Mucosa of descending colon (tissue), 3 donors: ENCODE data around the gene DCAF7. TPM values are rescaled to one million over a fixed set of nuclear protein-coding genes. Genes with fewer than 3 reads are reported as not detected.

Source experiments
- ATAC-seq: fragments of 200-7000 bp; cut with Tn5 transposase; one replicate; pipeline ENCODE4 v1.9.1; 2020; ENCODE audit warnings: mild to moderate bottlenecking, moderate library complexity
- DNase-seq, 3 donors: peaks; one replicate each; pipeline ENCODE4 v3.0.0-alpha.2; 2020
- H3K36me3 ChIP-seq: fragments of 200-600 bp; one replicate; pipeline ENCODE4 v1.8.0; 2021; ENCODE audit warnings: low read depth, mild to moderate bottlenecking
- H3K4me1 ChIP-seq: fragments of 200-600 bp; one replicate; pipeline ENCODE4 v1.8.0; 2021; ENCODE audit warnings: low read depth, mild to moderate bottlenecking
- H3K4me3 ChIP-seq: fragments of 200-600 bp; one replicate; pipeline ENCODE4 v1.8.0; 2021; ENCODE audit warnings: mild to moderate bottlenecking
- H3K9me3 ChIP-seq: fragments of 200-600 bp; one replicate; pipeline ENCODE4 v1.8.0; 2021; ENCODE audit warnings: mild to moderate bottlenecking
- intact Hi-C, 2 donors: fragments of 100-400 bp; cut with DNase I in 1 of 2; cut with micrococcal nuclease in 1 of 2; formaldehyde crosslinking; loops; one replicate each; pipeline versions ENCODE4 v1.11.0 to v1.11.1; 2022; cut with DNase I, micrococcal nuclease
- total RNA-seq, 3 donors: library from RNA; stranded (reverse); fragmentation: NEBNext Ultra II Directional in 2 of 3; extraction: Animal tissue kit (Norgen Biotek cat#: 25700) in 2 of 3; gene quantifications; one replicate each; pipeline versions ENCODE4 v1.2.1 to v1.2.4, GENCODE V29; 2021 to 2023
- TF ChIP-seq, protein P1 (sequence below): fragments of 200-600 bp; IDR thresholded peaks from one replicate; pipeline ENCODE4 v1.8.0; 2022; ENCODE audit warnings: antibody characterized with exemption, mild to moderate bottlenecking
- donor health status: DM: no; HTN: no; CAD: no; lungs with moderate emphysema.
- donor health status: DM: no; HTN: no; CAD: no.
- donor health status: DM: no; HTN: yes; CAD: no.

DCAF7 gene
- total RNA-seq, 3 donors from 2014 or later: 69.0 to 87.3 (median 84.9) TPM

GRCh38 chr17:63552211-63552610 lies 1.9 kb downstream of the DCAF7 start:
- no peaks in the 10 kb centered on the region for H3K36me3 ChIP-seq
- intact Hi-C loops: no loop called here
- DNase-seq (no peak), ATAC-seq (no peak)
- peaks cover 24% of the 10 kb centered on the region for H3K4me1 ChIP-seq
- no peak overlapping the region for H3K4me3 ChIP-seq
- H3K9me3 ChIP-seq: no peaks in the 10 kb centered on the region
- TF ChIP-seq, protein P1, sequence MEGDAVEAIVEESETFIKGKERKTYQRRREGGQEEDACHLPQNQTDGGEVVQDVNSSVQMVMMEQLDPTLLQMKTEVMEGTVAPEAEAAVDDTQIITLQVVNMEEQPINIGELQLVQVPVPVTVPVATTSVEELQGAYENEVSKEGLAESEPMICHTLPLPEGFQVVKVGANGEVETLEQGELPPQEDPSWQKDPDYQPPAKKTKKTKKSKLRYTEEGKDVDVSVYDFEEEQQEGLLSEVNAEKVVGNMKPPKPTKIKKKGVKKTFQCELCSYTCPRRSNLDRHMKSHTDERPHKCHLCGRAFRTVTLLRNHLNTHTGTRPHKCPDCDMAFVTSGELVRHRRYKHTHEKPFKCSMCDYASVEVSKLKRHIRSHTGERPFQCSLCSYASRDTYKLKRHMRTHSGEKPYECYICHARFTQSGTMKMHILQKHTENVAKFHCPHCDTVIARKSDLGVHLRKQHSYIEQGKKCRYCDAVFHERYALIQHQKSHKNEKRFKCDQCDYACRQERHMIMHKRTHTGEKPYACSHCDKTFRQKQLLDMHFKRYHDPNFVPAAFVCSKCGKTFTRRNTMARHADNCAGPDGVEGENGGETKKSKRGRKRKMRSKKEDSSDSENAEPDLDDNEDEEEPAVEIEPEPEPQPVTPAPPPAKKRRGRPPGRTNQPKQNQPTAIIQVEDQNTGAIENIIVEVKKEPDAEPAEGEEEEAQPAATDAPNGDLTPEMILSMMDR: no peak

DNA sequence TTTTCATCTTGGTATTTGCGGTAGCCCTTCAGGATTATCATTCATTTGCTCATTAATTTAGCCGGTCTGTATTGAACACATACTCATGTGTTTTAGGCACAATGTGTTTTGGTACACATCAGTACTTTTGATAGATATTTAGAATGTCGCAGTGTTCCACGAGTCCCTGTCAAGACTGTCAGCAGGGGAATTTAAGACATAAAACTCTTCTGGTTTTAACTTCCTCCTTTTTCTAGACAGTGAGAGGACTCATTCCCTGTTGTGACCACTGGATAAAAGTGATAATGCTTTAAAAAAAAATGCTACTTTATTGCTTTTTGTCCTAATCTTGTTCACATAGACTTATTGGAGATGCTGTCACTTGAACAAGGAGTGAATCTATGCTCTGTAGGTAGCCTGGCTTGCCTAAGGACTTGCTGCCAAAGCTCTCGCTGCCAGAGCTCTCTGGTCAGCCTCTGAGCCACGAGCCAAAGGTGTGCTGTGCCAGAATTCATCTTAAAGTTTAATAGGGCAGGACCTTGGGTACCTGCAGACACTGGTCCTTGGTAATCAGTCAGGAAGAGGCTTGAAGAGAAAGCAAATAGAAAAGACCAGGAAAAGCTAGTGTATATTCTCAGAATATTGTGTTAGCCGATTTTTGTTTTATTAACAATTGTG lies 5.4 kb downstream of the DCAF7 start:
- H3K4me3 ChIP-seq: no peak overlapping the region
- H3K36me3 ChIP-seq: no peaks in the 10 kb centered on the region
- TF ChIP-seq, protein P1: no peak
- ATAC-seq: no peak
- no peaks in the 10 kb centered on the region for H3K9me3 ChIP-seq
- intact Hi-C loops: no loop called here
- DNase-seq: no peak
- peaks cover 17% of the 10 kb centered on the region for H3K4me1 ChIP-seq

GRCh38 chr17:63557416-63557815 lies 7.1 kb downstream of the DCAF7 start:
- Histone ChIP-seq H3K4me1 (peaks cover 11% of the 10 kb centered on the region), H3K4me3 (no peak overlapping the region), H3K9me3 (no peaks in the 10 kb centered on the region), H3K36me3 (no peaks in the 10 kb centered on the region)
- DNase-seq (no peak), ATAC-seq (no peak)
- TF ChIP-seq, protein P1: no peak
- intact Hi-C loops: no loop called here

DNA sequence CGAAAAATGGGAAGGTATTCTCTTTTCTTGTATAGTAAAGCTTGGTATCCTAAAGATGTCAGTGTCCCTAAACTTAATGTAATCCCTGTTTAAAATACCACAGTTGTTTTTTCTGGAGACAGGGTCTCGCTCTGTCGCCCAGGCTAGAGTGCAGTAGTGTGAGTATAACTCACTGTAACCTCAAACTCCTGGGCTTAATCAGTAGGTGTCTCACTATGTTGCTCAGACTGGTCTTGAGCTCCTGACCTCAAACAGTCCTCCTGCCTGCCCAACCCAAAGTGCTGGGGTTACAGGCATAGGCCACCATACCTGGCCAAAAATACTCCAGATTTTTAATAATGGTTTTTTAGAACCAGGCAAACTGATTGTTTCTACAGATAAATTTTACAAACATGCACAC lies 8.2 kb downstream of the DCAF7 start:
- no peak for DNase-seq
- TF ChIP-seq, protein P1: no peak
- no peak for ATAC-seq
- H3K4me3 ChIP-seq: no peak overlapping the region
- H3K9me3 ChIP-seq: no peaks in the 10 kb centered on the region
- peaks cover 4% of the 10 kb centered on the region for H3K4me1 ChIP-seq
- intact Hi-C loops: no loop called here
- H3K36me3 ChIP-seq: no peaks in the 10 kb centered on the region

DNA sequence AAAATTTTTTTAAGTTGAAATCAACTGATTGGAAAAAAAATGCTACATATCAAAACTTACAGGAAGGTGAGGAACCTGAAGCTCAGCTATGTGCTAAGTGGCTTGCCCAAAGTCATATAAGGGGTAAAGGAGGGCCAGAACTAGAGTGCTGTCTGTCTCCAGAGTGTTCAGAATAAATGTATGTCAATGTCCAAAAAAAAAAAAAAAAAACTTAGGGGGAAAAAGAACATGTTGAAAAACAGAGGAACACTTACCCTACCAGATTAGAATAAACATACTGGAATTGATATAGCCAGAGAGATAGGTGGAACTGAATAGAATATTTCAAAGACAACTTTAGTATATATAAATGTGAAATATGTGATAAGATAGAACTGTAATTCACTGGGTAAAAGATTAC lies 11.5 kb downstream of the DCAF7 start:
- Histone ChIP-seq H3K36me3 (no peaks in the 10 kb centered on the region), H3K4me3 (no peak overlapping the region), H3K4me1 (peaks cover 2% of the 10 kb centered on the region), H3K9me3 (no peaks in the 10 kb centered on the region)
- TF ChIP-seq, protein P1: no peak
- intact Hi-C loops: no loop called here
- ATAC-seq (no peak), DNase-seq (no peak)

DNA sequence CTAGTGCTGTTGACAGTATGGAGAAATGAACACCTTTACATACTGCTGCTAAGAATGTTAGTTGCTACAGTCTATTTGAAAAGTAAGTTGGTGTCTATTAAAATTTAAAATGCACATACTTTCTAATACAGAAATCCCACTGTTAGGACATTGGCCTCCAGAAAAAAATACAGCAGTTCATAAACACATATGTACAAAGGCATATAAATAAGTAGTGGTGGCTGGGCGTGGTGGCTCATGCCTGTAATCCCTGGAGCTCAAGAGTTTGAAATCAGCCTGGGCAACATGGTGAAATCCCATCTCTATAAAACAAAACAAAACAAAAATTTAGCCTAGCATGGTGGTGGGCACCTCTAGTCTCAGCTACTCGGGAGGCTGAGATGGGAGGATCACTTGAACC lies 13.1 kb downstream of the DCAF7 start:
- H3K36me3 ChIP-seq: no peaks in the 10 kb centered on the region
- peaks cover 2% of the 10 kb centered on the region for H3K4me1 ChIP-seq
- intact Hi-C loops: no loop called here
- no peaks in the 10 kb centered on the region for H3K9me3 ChIP-seq
- DNase-seq: no peak
- TF ChIP-seq, protein P1: no peak
- H3K4me3 ChIP-seq: no peak overlapping the region
- no peak for ATAC-seq
